ENCODE measurements around the gene USP10.
A peak's percentile ranks its signal among the peaks of the same experiment; 100 is the strongest.

USP10 gene

DNA sequence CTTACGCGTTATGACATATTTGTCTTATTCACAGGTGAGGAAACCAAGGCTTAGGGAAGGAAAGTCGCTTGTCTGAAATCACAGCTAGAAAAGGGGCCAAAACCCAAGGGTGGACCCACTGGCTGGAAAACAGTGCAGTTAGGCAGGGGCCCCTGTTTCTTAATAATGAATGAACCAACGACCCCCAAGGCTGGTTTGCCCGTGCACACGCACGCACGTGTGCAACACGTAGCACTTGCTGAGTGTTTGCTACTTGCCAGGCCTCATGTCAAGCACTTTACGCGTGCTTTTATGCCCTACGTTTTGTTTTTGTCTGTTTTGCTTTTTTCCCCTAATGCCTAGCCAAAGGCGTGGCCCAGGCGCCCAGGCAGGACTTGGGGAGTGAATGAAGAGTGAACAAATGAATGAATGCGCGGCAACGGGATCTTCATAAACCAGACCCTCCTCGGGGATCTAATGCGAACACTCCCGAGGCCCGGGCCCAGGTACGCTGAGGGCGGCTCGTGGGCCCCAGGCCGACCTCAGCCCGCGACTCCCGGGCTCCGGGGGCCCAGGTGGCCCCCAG is 571 bp upstream of the USP10 start:
- TF ChIP-seq, protein P1, sequence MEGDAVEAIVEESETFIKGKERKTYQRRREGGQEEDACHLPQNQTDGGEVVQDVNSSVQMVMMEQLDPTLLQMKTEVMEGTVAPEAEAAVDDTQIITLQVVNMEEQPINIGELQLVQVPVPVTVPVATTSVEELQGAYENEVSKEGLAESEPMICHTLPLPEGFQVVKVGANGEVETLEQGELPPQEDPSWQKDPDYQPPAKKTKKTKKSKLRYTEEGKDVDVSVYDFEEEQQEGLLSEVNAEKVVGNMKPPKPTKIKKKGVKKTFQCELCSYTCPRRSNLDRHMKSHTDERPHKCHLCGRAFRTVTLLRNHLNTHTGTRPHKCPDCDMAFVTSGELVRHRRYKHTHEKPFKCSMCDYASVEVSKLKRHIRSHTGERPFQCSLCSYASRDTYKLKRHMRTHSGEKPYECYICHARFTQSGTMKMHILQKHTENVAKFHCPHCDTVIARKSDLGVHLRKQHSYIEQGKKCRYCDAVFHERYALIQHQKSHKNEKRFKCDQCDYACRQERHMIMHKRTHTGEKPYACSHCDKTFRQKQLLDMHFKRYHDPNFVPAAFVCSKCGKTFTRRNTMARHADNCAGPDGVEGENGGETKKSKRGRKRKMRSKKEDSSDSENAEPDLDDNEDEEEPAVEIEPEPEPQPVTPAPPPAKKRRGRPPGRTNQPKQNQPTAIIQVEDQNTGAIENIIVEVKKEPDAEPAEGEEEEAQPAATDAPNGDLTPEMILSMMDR (IDR thresholded peaks at IDR 0.05; ENCODE audit: low read depth, low read length) = no peak
- H3K4me3 ChIP-seq (replicated peaks in 1 of 2; ENCODE audit: low read depth in 2 of 2, low read length in 2 of 2) = peak overlapping the region; percentile 53 to 82
- DNase-seq (ENCODE audit: low read depth in 2 of 2) = no peak

DNA sequence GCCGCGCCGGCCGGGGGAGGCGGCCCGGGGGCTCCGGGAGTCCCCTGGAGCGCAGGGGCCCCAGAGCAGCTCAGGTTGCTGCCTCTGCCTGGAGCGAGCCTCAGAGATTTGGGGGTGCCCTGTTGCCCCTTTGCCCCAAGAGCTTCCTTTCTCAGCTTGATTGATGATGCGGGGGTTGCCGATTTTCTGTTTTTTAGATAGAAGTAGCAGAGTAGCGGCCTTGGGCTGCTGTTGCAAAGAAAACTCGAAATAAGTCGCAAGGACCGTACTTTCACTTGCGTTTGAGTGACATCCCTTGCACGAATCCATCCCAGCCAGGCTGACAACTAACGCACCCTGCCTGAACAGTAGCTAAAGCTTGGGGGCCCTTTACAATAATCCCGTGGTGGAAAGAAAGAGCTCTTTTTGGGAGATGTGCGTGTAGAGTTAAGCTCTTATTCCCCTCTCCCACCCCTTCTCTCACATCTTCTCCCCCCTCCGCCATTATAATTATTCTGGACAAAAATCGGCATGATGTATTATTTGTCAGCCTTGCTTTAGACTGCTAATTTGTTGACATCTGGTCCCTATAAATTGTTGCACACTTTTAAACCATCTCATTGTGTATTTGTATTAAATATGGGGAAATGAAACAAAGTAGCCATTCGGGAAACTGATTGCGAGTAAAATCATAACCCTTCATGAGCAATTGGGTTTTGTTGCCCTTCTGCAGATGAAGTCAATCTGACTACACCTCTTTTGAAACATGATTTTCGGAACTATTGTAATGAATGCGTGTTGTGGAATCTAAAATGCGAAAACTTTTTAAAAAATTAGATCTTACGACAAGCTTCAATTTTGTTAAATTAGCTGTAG is 873 bp downstream of the USP10 start:
- peak overlapping the region; percentile 82 to 84 for H3K4me3 ChIP-seq (replicated peaks in 1 of 2; ENCODE audit: low read depth in 2 of 2, low read length in 2 of 2)
- DNase-seq (ENCODE audit: low read depth in 2 of 2) = peak; percentile 25 to 27
- TF ChIP-seq, protein P1 (IDR thresholded peaks at IDR 0.05; ENCODE audit: low read depth, low read length) = no peak

DNA sequence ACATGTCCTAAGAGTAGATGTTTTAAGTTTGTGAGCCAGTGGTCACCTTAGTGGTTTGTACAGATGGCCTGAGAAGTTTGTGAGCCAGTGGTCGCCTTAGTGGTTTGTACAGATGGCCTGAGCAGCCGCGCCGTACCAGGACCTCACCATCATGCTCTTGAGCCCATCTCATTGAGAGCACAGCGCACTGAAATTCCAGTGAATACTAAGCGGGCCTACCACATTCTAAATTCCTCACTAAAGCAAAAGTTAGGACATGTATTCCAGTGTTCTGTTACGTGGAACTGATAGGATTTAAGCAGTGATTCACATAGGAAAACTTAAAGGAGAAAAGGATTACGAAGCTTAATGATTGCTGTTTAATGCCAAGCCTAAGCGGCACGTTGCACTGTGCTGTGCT is 3.9 kb downstream of the USP10 start:
- TF ChIP-seq, protein P1 (IDR thresholded peaks at IDR 0.05; ENCODE audit: low read depth, low read length) = no peak
- H3K4me3 ChIP-seq (replicated peaks in 1 of 2; ENCODE audit: low read depth in 2 of 2, low read length in 2 of 2) = no peak overlapping the region
- no peak for DNase-seq (ENCODE audit: low read depth in 2 of 2)

DNA sequence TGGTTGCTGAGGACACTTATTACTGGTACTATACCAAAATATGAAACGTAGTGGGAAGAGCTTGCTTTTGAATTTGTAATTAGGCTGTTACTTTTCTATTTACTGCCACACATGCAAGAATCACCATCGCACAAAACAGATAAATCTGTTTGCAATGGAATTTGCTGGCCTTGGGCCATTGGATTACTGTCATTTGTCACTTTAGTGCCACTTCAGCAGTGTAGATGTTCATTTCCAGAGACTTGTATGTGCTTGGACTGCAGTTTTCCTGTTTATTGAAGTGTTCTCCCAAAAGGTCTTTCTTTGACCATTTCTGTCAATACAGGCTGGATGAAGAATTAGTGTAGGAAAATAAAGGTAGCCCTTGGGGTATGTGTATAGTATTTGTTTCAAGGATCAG is 4.5 kb downstream of the USP10 start:
- TF ChIP-seq, protein P1 (IDR thresholded peaks at IDR 0.05; ENCODE audit: low read depth, low read length) = no peak
- H3K4me3 ChIP-seq (replicated peaks in 1 of 2; ENCODE audit: low read depth in 2 of 2, low read length in 2 of 2) = no peak overlapping the region
- no peak for DNase-seq (ENCODE audit: low read depth in 2 of 2)

DNA sequence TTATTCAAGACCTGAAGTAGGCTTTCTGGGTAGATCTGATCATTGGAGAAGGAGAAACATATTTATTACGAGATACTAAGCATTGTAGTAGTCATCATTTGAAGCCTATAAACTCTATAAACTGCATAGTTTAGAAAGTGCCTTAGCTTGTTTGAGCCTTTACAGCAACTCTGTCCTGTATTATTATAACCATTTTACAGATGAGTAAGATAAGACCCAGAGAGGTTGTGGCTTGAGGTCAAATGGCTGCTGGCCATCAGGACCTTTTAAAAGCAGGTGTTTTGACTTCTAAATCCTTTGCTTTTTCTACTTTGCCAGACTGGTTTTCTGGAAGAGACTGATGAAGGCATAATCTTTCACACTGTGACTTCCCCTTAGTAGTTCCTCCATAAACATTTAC is 7.1 kb downstream of the USP10 start:
- TF ChIP-seq, protein P1 (IDR thresholded peaks at IDR 0.05; ENCODE audit: low read depth, low read length) = no peak
- no peak for DNase-seq (ENCODE audit: low read depth in 2 of 2)
- no peak overlapping the region for H3K4me3 ChIP-seq (replicated peaks in 1 of 2; ENCODE audit: low read depth in 2 of 2, low read length in 2 of 2)

DNA sequence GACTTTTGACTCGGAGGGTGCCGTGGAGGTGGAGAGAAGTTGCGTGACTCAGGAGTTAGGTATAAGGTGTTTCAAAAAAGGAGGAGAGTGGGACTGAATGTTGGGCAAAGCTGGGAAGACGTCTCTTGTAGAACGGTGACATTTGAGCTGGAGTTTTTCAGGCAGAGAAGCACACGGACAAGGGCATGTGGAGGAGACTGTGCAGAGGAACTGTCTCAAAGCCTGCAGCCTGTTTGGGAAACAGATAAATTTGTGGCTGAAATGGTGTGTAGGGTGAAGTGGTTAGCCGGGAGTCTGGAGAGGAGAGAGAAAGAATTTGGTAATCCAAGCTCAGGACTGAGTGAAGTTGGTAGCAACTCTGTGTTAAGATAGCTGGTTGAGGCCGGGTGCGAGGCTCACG is 9.8 kb downstream of the USP10 start:
- TF ChIP-seq, protein P1 (IDR thresholded peaks at IDR 0.05; ENCODE audit: low read depth, low read length) = no peak
- H3K4me3 ChIP-seq (replicated peaks in 1 of 2; ENCODE audit: low read depth in 2 of 2, low read length in 2 of 2) = no peak overlapping the region
- DNase-seq (ENCODE audit: low read depth in 2 of 2) = no peak

All from cardiac fibroblast (primary cell).